ENCODE results near the gene DAPK2. TPM values are rescaled to one million over a fixed set of nuclear protein-coding genes. Genes with fewer than 3 reads are reported as not detected.

The DAPK2 gene
- total RNA-seq, 4 donors from 2014 or later: 47.4 to 105 (median 78.7) TPM

DNA sequence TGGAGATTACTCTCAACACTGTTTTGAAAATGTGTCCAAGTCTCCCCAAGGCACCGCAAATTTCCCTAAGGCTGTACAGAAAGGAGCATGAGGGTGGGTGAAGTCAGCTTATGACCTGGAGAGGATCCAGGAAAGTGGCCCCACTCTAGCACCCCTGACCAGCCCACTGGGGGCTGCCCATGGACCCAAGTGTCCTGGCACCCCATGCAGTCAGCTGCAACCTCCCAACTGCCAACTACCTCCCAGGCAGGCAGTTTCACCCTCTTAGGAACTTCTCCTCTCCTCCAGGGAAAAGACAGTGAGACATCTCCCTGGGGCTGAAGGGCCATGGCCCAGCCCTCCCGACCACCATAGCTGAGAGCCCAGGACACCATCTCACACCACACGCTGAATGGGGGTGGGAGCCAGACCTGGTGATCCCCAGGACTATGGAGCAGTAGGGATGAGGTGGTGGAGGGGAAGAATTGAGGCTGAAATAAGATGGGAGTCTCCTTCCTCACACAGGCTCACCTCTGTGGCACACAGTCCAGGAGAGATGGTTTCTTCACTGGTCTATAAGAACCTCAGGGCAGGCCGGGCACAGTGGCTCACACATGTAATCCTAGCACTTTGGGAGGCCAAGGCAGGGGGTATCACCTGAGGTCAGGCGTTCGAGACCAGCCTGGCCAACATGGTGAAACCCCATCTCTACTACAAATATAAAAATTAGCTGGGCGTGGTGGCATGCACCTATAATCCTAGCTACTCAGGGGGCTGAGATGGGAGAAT is 104.4 kb downstream of the DAPK2 start:
- DNase-seq: peak in 1 of 2 donors; percentile 35
- intact Hi-C loops (cut with DNase I): loop anchor here (5.0 to 10.0 kb wide), 2 partner anchors 53 to 100 kb away; no protein-coding TSS in a partner anchor
- TF ChIP-seq POLR2A (IDR thresholded peaks at IDR 0.05): no peak
- TF ChIP-seq, protein P1, sequence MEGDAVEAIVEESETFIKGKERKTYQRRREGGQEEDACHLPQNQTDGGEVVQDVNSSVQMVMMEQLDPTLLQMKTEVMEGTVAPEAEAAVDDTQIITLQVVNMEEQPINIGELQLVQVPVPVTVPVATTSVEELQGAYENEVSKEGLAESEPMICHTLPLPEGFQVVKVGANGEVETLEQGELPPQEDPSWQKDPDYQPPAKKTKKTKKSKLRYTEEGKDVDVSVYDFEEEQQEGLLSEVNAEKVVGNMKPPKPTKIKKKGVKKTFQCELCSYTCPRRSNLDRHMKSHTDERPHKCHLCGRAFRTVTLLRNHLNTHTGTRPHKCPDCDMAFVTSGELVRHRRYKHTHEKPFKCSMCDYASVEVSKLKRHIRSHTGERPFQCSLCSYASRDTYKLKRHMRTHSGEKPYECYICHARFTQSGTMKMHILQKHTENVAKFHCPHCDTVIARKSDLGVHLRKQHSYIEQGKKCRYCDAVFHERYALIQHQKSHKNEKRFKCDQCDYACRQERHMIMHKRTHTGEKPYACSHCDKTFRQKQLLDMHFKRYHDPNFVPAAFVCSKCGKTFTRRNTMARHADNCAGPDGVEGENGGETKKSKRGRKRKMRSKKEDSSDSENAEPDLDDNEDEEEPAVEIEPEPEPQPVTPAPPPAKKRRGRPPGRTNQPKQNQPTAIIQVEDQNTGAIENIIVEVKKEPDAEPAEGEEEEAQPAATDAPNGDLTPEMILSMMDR (IDR thresholded peaks at IDR 0.05): no peak
- Histone ChIP-seq H3K36me3 (no peaks in the 10 kb centered on the region), H3K9me3 (no peaks in the 10 kb centered on the region), H3K4me1 (peaks cover 63 to 87% of the 10 kb centered on the region in 2 donors), H3K27ac (peak overlapping the region; percentile 90 to 98 (median 95)), H3K4me3 (replicated peaks in 1 of 3) (peak overlapping the region in 1 of 3 donors; percentile 8), H3K27me3 (no peaks in the 10 kb centered on the region)
- WGBS, 2 donors: 74 to 83% methylated on average over 6 to 7 of the region's 7 CpGs

DNA sequence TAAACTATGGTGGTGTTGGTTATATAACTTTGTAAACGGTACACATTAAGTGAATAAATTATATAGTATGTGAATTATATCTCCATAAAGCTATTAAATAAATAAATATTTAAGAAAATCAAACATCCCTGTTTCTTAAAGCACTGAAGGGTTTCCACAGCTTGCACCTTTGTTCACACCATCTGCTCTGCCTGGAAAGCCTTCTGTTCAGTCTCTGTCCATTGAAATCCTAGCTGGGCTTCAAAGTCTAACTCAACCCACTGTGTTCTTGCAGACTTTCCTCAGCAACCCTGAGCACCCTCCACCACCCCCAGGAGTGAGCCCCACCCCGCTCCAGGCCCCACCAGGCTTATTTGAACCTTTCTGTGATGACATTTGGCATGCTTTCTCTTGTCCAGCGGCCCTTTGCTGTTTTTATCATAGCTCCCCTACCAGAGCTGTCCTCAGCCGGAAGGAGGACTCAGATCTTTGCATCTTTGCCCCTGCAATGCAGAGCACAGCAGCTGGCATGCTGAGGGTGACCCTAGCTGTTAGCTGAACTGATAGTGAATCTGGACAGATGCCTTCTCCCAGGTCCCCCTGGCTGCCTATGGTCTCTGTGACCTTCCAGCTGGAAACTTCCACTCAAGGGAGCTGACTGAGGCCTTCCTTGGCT is 105.2 kb downstream of the DAPK2 start:
- intact Hi-C loops (cut with DNase I): loop anchor here (5.0 to 10.0 kb wide), 2 partner anchors 54 to 101 kb away; no protein-coding TSS in a partner anchor
- 56 to 61% methylated on average over 4 of the region's 4 CpGs for WGBS, 2 donors

DNA sequence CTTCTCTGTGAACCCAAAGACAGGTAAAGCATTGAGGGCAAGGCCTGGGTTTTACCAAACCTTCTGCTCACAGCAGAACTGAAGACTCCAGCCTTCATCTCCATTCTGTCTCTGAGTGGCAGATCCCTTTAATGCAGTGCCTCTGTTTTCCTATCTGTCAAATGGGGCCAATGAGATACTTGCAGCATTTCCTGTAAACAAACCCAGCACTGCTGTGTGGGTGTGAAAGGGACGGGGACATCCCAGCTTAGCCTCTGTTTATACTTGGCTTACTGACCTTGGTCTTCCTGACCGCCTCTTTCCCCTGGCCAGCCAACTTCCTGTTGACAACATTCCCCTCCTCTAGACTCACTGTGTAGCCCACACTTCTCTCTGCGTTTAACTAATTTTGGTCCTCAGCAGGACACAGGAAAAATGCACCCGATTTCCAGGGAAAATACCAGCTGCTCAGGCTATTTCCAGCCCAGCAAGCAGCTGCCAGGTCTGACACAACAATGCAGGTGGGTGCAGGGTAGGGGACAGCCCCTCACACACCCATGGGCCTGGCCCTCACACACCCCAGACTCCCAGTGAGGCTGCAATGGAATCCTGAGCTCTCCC is 106.7 kb downstream of the DAPK2 start:
- peak in 1 of 2 donors; percentile 27 for TF ChIP-seq POLR2A (IDR thresholded peaks at IDR 0.05)
- TF ChIP-seq, protein P1 (IDR thresholded peaks at IDR 0.05): no peak
- 18 to 47% methylated on average over 4 of the region's 4 CpGs for WGBS, 2 donors
- H3K27ac ChIP-seq: peak overlapping the region; percentile 90 to 98 (median 95)
- H3K4me1 ChIP-seq: peaks cover 54 to 66% of the 10 kb centered on the region in 2 donors
- H3K4me3 ChIP-seq (replicated peaks in 1 of 3): no peak overlapping the region
- DNase-seq: peak; percentile 49 to 63
- intact Hi-C loops (cut with DNase I): loop anchor here (5.0 to 10.0 kb wide), 2 partner anchors 55 to 103 kb away; no protein-coding TSS in a partner anchor
- no peaks in the 10 kb centered on the region for H3K27me3 ChIP-seq
- H3K36me3 ChIP-seq: no peaks in the 10 kb centered on the region
- no peaks in the 10 kb centered on the region for H3K9me3 ChIP-seq

More for the DNA sequence above, 105.2 kb downstream of the DAPK2 start:
- H3K27me3 ChIP-seq: no peaks in the 10 kb centered on the region
- peak overlapping the region; percentile 90 to 98 (median 95) for H3K27ac ChIP-seq
- DNase-seq: peak; percentile 24 to 34
- TF ChIP-seq POLR2A (IDR thresholded peaks at IDR 0.05): no peak
- TF ChIP-seq, protein P1 (IDR thresholded peaks at IDR 0.05): no peak
- H3K4me1 ChIP-seq: peaks cover 62 to 80% of the 10 kb centered on the region in 2 donors
- peak overlapping the region in 1 of 3 donors; percentile 8 for H3K4me3 ChIP-seq (replicated peaks in 1 of 3)
- H3K9me3 ChIP-seq: no peaks in the 10 kb centered on the region
- H3K36me3 ChIP-seq: no peaks in the 10 kb centered on the region

DNA sequence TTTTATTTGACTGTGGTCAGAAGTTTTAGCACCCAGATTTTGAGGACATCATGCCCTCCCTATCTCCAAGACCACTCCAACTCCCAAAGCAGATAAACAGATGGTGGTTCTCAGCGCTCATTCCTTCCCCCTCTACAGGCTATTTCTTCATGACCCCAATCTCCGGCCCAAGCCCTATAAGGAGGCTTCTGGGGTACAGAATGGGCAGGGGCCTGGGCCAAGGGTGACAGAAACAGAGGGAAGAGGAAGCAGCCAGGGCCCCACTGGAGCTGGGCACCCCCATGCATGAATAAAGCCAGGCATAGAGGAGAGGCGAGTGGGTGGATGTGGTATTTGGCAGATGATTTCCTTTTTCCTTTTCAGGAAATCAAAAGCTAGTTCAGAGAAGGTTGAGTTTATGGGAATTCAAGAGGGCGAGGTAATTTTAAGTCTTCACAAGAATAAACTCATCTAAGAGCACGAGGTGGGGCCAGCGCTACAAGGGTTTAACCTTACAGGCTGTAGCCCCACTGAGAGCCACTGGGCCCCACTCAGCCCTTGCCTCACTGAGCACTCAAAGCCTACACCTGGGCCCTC is 107.7 kb downstream of the DAPK2 start:
- peak; percentile 74 to 84 for DNase-seq
- H3K4me1 ChIP-seq: peaks cover 54 to 56% of the 10 kb centered on the region in 2 donors
- intact Hi-C loops (cut with DNase I): no loop called here
- 49 to 55% methylated on average over 6 of the region's 6 CpGs for WGBS, 2 donors
- H3K36me3 ChIP-seq: no peaks in the 10 kb centered on the region
- no peaks in the 10 kb centered on the region for H3K9me3 ChIP-seq
- H3K27ac ChIP-seq: peak overlapping the region; percentile 90 to 98 (median 95)
- H3K4me3 ChIP-seq (replicated peaks in 1 of 3): no peak overlapping the region
- TF ChIP-seq, protein P1 (IDR thresholded peaks at IDR 0.05): no peak
- peak in 1 of 2 donors; percentile 41 for TF ChIP-seq POLR2A (IDR thresholded peaks at IDR 0.05)
- no peaks in the 10 kb centered on the region for H3K27me3 ChIP-seq
